GM23338 (cell line): ENCODE results near the gene KRTAP12-4. TPM values are rescaled to one million over a fixed set of nuclear protein-coding genes. Genes with fewer than 3 reads are reported as not detected.

Source experiments
- ATAC-seq: fragments of 200-7000 bp; cut with Tn5 transposase; 3 replicates; pipeline ENCODE4 v1.9.1; 2020
- DNase-seq: peaks from one replicate; pipeline ENCODE4 v3.0.0-alpha.2; 2015; ENCODE audit warnings: low spot score
- H2AFZ ChIP-seq: fragments of 200-600 bp; sonication (generic); 2 replicates; pipeline ENCODE4 v1.8.0; 2016; ENCODE audit warnings: antibody characterized with exemption, mild to moderate bottlenecking, moderate library complexity
- H3F3A ChIP-seq: fragments of 200-600 bp; sonication (generic); replicated peaks from 2 replicates; pipeline ENCODE4 v1.8.0; 2017; ENCODE audit warnings: antibody characterized with exemption, mixed run types, low read depth
- H3K27ac ChIP-seq: fragments of 200-600 bp; sonication (generic); 2 replicates; pipeline ENCODE4 v1.6.1; 2016; ENCODE audit warnings: low read depth
- H3K27me3 ChIP-seq: fragments of 200-600 bp; sonication (generic); 2 replicates; pipeline ENCODE4 v1.8.0; 2016; ENCODE audit warnings: mild to moderate bottlenecking, mixed run types, moderate library complexity; ENCODE audit not compliant: insufficient read depth
- H3K36me3 ChIP-seq: fragments of 200-600 bp; sonication (generic); 2 replicates; pipeline ENCODE4 v1.8.0; 2016; ENCODE audit warnings: mild to moderate bottlenecking; ENCODE audit not compliant: insufficient read depth
- H3K4me1 ChIP-seq: fragments of 200-600 bp; sonication (generic); 2 replicates; pipeline ENCODE4 v1.8.0; 2016; ENCODE audit warnings: mild to moderate bottlenecking, moderate library complexity; ENCODE audit not compliant: insufficient read depth
- H3K4me2 ChIP-seq: fragments of 200-600 bp; sonication (generic); 2 replicates; pipeline ENCODE4 v1.7.1; 2017; ENCODE audit warnings: mixed run types
- H3K4me3 ChIP-seq: fragments of 200-600 bp; sonication (generic); 2 replicates; pipeline ENCODE4 v1.6.1; 2016; ENCODE audit warnings: mixed run types
- H3K79me2 ChIP-seq: fragments of 200-600 bp; sonication (generic); replicated peaks from 2 replicates; pipeline ENCODE4 v1.8.0; 2017; ENCODE audit warnings: mild to moderate bottlenecking; ENCODE audit not compliant: insufficient read depth
- H3K9me2 ChIP-seq: fragments of 200-600 bp; sonication (generic); 2 replicates; pipeline ENCODE4 v1.8.0; 2017; ENCODE audit not compliant: insufficient read depth
- H4K20me1 ChIP-seq: fragments of 200-600 bp; sonication (generic); replicated peaks from 2 replicates; pipeline ENCODE4 v1.8.0; 2017; ENCODE audit warnings: mild to moderate bottlenecking; ENCODE audit not compliant: insufficient read depth
- H3K27ac Mint-ChIP-seq: 2 replicates; pipeline ENCODE4 v1.8.0; 2020; ENCODE audit warnings: inconsistent platforms, mild to moderate bottlenecking, moderate library complexity, mixed read lengths
- H3K27me3 Mint-ChIP-seq: 3 replicates; pipeline ENCODE4 v1.8.0; 2022; ENCODE audit warnings: low read depth, mild to moderate bottlenecking, moderate library complexity, mixed read lengths, inconsistent platforms; ENCODE audit not compliant: insufficient read depth, poor library complexity
- H3K36me3 Mint-ChIP-seq: 3 replicates; pipeline ENCODE4 v1.8.0; 2021; ENCODE audit warnings: low read depth, mild to moderate bottlenecking, inconsistent platforms, moderate library complexity, mixed read lengths
- H3K4me1 Mint-ChIP-seq: 3 replicates; pipeline ENCODE4 v1.8.0; 2020; ENCODE audit warnings: mild to moderate bottlenecking, inconsistent platforms, mixed read lengths
- H3K4me3 Mint-ChIP-seq: 3 replicates; pipeline ENCODE4 v1.8.0; 2021; ENCODE audit warnings: moderate library complexity, mild to moderate bottlenecking, inconsistent platforms, mixed read lengths
- H3K9me3 Mint-ChIP-seq: 3 replicates; pipeline ENCODE4 v1.8.0; 2020; ENCODE audit warnings: moderate library complexity, mild to moderate bottlenecking, inconsistent platforms, mixed read lengths
- CREB1 ChIP-seq: fragments of 250-450 bp; sonication (Bioruptor Pico); IDR thresholded peaks from 2 replicates; pipeline ENCODE4 v1.5.0; 2020; ENCODE audit warnings: low read depth, mild to moderate bottlenecking, moderate library complexity
- EZH2 ChIP-seq: fragments of 200-600 bp; sonication (generic); IDR thresholded peaks from one replicate; pipeline ENCODE4 v1.8.0; 2017; ENCODE audit warnings: antibody characterized with exemption, mild to moderate bottlenecking, low read depth; ENCODE audit not compliant: unreplicated experiment
- EZH2phosphoT487 ChIP-seq: fragments of 200-600 bp; sonication (generic); IDR thresholded peaks from one replicate; pipeline ENCODE4 v1.8.1; 2018; ENCODE audit warnings: antibody characterized with exemption; ENCODE audit not compliant: unreplicated experiment
- JUNB ChIP-seq: IDR thresholded peaks from one replicate; pipeline ENCODE4 v1.6.1; 2016; ENCODE audit warnings: antibody characterized with exemption; ENCODE audit not compliant: unreplicated experiment
- POLR2AphosphoS5 ChIP-seq: IDR thresholded peaks from 2 replicates; pipeline ENCODE4 v1.6.1; 2016; ENCODE audit warnings: antibody characterized with exemption, low read depth
- STAT1 ChIP-seq: IDR thresholded peaks from one replicate; pipeline ENCODE4 v1.6.1; 2016; ENCODE audit warnings: antibody characterized with exemption; ENCODE audit not compliant: unreplicated experiment
- ZNF114 ChIP-seq: fragments of 250-450 bp; sonication (Bioruptor Pico); IDR thresholded peaks from 2 replicates; pipeline ENCODE4 v1.5.0; 2020; ENCODE audit warnings: mild to moderate bottlenecking, moderate library complexity
- ZNF331 ChIP-seq: fragments of 250-450 bp; sonication (Bioruptor Pico); IDR thresholded peaks from 2 replicates; pipeline ENCODE4 v1.5.0; 2020; ENCODE audit warnings: low read depth, mild to moderate bottlenecking, moderate library complexity
- polyA plus RNA-seq: library from polyadenylated mRNA; unstranded; fragments of >200 nt; fragmentation: Nextera tagmentation; extraction: Ambion mirVana; gene quantifications from 2 replicates; pipeline ENCODE4 v1.2.1, GENCODE V29; 2016
- total RNA-seq: library from RNA; depleted of rRNA; stranded (reverse); fragments of >200 nt; shearing (Covaris generic); gene quantifications from 2 replicates; pipeline ENCODE4 v1.2.3, GENCODE V29; 2014
- TF ChIP-seq, protein P1 (sequence below): IDR thresholded peaks from one replicate; pipeline ENCODE4 v1.6.1; 2018; ENCODE audit warnings: antibody characterized with exemption; ENCODE audit not compliant: unreplicated experiment
- TF ChIP-seq, protein P2 (sequence below), 2 experiments: fragments of 200-600 bp in 1 of 2; sonication (generic) in 1 of 2; conservative IDR thresholded peaks; 2 replicates each; pipeline versions ENCODE4 v1.5.1 to v1.6.1; 2016 to 2017; ENCODE audit warnings: antibody characterized with exemption in 2 of 2, low read depth in 2 of 2, mild to moderate bottlenecking in 2 of 2, moderate library complexity in 1 of 2

Gene KRTAP12-4
- total and polyA plus RNA-seq, 2 experiments from 2014 or later, result not detected

DNA sequence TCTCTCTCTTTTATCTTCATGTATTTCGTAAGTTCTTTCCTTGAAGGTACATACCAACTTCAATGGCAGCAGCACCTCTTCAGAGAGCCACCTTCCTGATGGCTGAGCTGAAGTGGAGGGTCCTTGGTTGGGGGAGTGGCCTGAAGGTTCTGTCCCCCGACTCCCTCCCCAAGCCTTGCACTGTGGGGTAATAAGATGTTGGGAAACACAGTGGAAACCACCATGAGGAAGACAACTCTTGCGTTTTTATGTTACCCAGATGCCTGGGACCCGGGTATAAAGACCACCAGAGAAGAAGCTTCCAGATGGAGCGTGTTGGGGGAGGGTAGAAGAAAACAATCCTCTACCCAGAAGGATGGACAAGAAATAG, 4.1 kb upstream of the KRTAP12-4 start:
- Mint-ChIP-seq H3K27ac (no peak overlapping the region), H3K36me3 (peaks cover 9% of the 10 kb centered on the region; the same call in 2 of the 3 replicates), H3K9me3 (peaks cover 18% of the 10 kb centered on the region), H3K4me1 (peaks cover 30% of the 10 kb centered on the region), H3K4me3 (no peak overlapping the region), H3K27me3 (peaks cover 8% of the 10 kb centered on the region)
- Histone ChIP-seq H3K4me2 (0 out of 2 replicates have a peak overlapping the region, but pooled peaks have one; percentile 47), H3K9me2 (no peaks in the 10 kb centered on the region), H3K79me2 (no peaks in the 10 kb centered on the region), H3F3A (0 out of 2 replicates have a peak, but pooled peaks cover 3% of the 10 kb centered on the region), H3K36me3 (no peaks in the 10 kb centered on the region), H4K20me1 (no peaks in the 10 kb centered on the region), H3K4me3 (no peak overlapping the region), H3K27me3 (no peaks in the 10 kb centered on the region), H3K4me1 (peaks cover 31% of the 10 kb centered on the region), H3K27ac (no peak overlapping the region), H2AFZ (peak overlapping the region; percentile 86)
- DNase-seq (no peak), ATAC-seq (no peak)
- TF ChIP-seq EZH2phosphoT487, result no peak
- TF ChIP-seq, protein P1, sequence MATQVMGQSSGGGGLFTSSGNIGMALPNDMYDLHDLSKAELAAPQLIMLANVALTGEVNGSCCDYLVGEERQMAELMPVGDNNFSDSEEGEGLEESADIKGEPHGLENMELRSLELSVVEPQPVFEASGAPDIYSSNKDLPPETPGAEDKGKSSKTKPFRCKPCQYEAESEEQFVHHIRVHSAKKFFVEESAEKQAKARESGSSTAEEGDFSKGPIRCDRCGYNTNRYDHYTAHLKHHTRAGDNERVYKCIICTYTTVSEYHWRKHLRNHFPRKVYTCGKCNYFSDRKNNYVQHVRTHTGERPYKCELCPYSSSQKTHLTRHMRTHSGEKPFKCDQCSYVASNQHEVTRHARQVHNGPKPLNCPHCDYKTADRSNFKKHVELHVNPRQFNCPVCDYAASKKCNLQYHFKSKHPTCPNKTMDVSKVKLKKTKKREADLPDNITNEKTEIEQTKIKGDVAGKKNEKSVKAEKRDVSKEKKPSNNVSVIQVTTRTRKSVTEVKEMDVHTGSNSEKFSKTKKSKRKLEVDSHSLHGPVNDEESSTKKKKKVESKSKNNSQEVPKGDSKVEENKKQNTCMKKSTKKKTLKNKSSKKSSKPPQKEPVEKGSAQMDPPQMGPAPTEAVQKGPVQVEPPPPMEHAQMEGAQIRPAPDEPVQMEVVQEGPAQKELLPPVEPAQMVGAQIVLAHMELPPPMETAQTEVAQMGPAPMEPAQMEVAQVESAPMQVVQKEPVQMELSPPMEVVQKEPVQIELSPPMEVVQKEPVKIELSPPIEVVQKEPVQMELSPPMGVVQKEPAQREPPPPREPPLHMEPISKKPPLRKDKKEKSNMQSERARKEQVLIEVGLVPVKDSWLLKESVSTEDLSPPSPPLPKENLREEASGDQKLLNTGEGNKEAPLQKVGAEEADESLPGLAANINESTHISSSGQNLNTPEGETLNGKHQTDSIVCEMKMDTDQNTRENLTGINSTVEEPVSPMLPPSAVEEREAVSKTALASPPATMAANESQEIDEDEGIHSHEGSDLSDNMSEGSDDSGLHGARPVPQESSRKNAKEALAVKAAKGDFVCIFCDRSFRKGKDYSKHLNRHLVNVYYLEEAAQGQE, result no peak
- no peak for TF ChIP-seq ZNF114 (CRISPR knock-in tag)
- no peak for TF ChIP-seq POLR2AphosphoS5

DNA sequence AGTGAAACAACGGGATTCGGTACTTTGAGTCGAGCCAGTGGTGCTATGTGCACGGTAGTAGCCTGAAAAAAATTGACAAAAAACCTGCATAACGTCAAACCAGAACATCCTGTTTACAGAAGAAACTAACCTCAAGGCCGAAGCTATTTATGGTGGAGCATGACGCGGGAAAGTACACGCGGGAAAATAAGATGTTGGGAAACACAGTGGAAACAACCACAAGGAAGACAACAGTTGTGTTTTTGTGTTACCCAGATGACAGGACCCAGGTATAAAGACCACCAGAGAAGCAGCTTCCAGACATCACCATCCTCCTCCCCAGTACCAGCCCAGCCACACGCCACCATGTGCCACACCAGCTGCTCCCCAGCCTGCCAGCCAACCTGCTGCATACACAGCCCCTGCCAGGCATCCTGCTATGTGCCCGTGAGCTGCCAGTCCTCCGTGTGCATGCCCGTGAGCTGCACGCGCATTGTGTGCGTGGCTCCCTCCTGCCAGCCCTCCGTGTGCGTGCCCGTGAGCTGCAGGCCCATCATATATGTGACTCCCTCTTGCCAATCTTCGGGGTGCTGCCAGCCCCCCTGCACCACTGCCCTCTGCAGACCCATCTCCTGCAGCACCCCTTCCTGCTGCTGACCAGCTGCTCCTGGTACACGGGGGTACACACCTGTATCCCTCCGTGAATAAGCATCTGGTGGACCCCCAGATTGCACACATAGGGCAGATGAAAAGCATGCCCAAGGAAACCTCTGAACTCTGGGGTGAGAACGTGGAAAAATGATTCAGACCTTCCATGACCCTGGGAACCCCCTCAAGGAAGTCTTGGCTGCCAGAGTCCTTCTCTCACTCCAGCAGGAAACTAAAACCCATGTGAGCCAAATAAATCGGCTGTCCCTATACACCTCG, 3.4 kb upstream of the KRTAP12-4 start, which contains the start of gene KRTAP12-3:
TSS of gene KRTAP12-3 (plus strand) at position 298 of the 906 bp plus-strand sequence. CDS start at position 346, 48 bp downstream.
- H4K20me1 ChIP-seq, result no peaks in the 10 kb centered on the region
- Mint-ChIP-seq H3K4me3 (no peak within 1 kb of the TSS; the same call in 2 of the 3 replicates), H3K9me3 (peaks cover 21% of the 10 kb centered on the region), H3K36me3 (peaks cover 9% of the 10 kb centered on the region; the same call in 2 of the 3 replicates), H3K27me3 (peaks cover 8% of the 10 kb centered on the region), H3K27ac (no peak within 1 kb of the TSS; the same call in 1 of the 2 replicates), H3K4me1 (peaks cover 30% of the 10 kb centered on the region)
- no peaks in the 10 kb centered on the region for H3K79me2 ChIP-seq
- 0 out of 2 replicates have a peak, but pooled peaks cover 3% of the 10 kb centered on the region for H3F3A ChIP-seq
- no peak within 1 kb of the TSS for H3K4me3 ChIP-seq
- H2AFZ ChIP-seq, result peak within 1 kb of the TSS; percentile 86
- ATAC-seq (no peak), DNase-seq (no peak)
- peaks cover 31% of the 10 kb centered on the region for H3K4me1 ChIP-seq
- H3K27ac ChIP-seq, result no peak within 1 kb of the TSS
- no peaks in the 10 kb centered on the region for H3K9me2 ChIP-seq
- no peaks in the 10 kb centered on the region for H3K36me3 ChIP-seq
- H3K4me2 ChIP-seq, result 0 out of 2 replicates have a peak within 1 kb of the TSS, but pooled peaks have one; percentile 47
- H3K27me3 ChIP-seq, result no peaks in the 10 kb centered on the region
- TF ChIP-seq, protein P2, sequence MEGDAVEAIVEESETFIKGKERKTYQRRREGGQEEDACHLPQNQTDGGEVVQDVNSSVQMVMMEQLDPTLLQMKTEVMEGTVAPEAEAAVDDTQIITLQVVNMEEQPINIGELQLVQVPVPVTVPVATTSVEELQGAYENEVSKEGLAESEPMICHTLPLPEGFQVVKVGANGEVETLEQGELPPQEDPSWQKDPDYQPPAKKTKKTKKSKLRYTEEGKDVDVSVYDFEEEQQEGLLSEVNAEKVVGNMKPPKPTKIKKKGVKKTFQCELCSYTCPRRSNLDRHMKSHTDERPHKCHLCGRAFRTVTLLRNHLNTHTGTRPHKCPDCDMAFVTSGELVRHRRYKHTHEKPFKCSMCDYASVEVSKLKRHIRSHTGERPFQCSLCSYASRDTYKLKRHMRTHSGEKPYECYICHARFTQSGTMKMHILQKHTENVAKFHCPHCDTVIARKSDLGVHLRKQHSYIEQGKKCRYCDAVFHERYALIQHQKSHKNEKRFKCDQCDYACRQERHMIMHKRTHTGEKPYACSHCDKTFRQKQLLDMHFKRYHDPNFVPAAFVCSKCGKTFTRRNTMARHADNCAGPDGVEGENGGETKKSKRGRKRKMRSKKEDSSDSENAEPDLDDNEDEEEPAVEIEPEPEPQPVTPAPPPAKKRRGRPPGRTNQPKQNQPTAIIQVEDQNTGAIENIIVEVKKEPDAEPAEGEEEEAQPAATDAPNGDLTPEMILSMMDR (conservative IDR thresholded peaks at IDR 0.05; ENCODE audit: low read depth in 2 of 2), result no peak
- no peak for TF ChIP-seq POLR2AphosphoS5
- TF ChIP-seq STAT1, result no peak
- TF ChIP-seq ZNF331 (CRISPR knock-in tag), result no peak
- no peak for TF ChIP-seq EZH2
- TF ChIP-seq CREB1 (CRISPR knock-in tag), result no peak
- TF ChIP-seq JUNB, result no peak
- TF ChIP-seq ZNF114 (CRISPR knock-in tag), result no peak
